BJ (cell line): ENCODE data around the gene LAPTM5. TPM values are rescaled to one million over a fixed set of nuclear protein-coding genes. Genes with fewer than 3 reads are reported as not detected.

Experiments used
- CTCF ChIA-PET: fragments of 350-600 bp; formaldehyde crosslinking; extraction: SDS; loops from one replicate; lab custom pipeline; 2021; ENCODE audit warnings: antibody characterized with exemption, inconsistent platforms; lab: Yijun Ruan, JAX
- POLR2A ChIA-PET: fragments of 300-600 bp; sonication (Branson Sonifier 250); formaldehyde crosslinking; extraction: SDS; loops from one replicate; lab custom pipeline; 2021; ENCODE audit warnings: antibody characterized with exemption; lab: Charles Lee
- DNase-seq: peaks from one replicate; pipeline ENCODE4 v3.0.0-alpha.2; 2011; ENCODE audit warnings: low read depth
- H3K27me3 ChIP-seq: 2 replicates; pipeline ENCODE4 v1.6.0; 2011; ENCODE audit warnings: low read length; ENCODE audit not compliant: control insufficient read depth, insufficient read depth
- H3K36me3 ChIP-seq: 2 replicates; pipeline ENCODE4 v1.5.1; 2011; ENCODE audit warnings: low read length; ENCODE audit not compliant: control insufficient read depth, insufficient read depth
- H3K4me3 ChIP-seq: 2 replicates; pipeline ENCODE4 v1.5.1; 2011; ENCODE audit warnings: low read depth, mild to moderate bottlenecking, control low read depth, low read length
- CTCF ChIP-seq: IDR thresholded peaks from 2 replicates; pipeline ENCODE4 v1.5.1; 2011; ENCODE audit warnings: low read depth, mild to moderate bottlenecking, control low read depth, inconsistent platforms, low read length, moderate library complexity; ENCODE audit not compliant: insufficient read depth
- polyA plus RNA-seq: library from polyadenylated mRNA; depleted of rRNA; stranded (reverse); fragments of >200 nt; gene quantifications from 2 replicates; pipeline ENCODE4 v1.2.3, GENCODE V29; 2011

Gene LAPTM5
- polyA plus RNA-seq, 1 experiment: 2.1 TPM

GRCh38 chr1:30762152-30762929 is 4.8 kb upstream of the LAPTM5 start:
- no peak for DNase-seq
- H3K4me3 ChIP-seq: no peak overlapping the region
- ChIA-PET POLR2A (no interaction called here), CTCF (interaction anchor here (0.8 to 10.3 kb wide), 4 partner anchors 17 to 150 kb away, joined by 3 to 114 read pairs (median 26); no protein-coding TSS in a partner anchor)
- H3K27me3 ChIP-seq: no peaks in the 10 kb centered on the region
- TF ChIP-seq CTCF: no peak
- no peaks in the 10 kb centered on the region for H3K36me3 ChIP-seq

GRCh38 chr1:30761381-30762151 is 4.0 kb upstream of the LAPTM5 start:
- ChIA-PET POLR2A (interaction anchor here (0.7 kb wide), 1 partner anchor 1995 kb away, joined by 3 read pairs; no protein-coding TSS in a partner anchor), CTCF (interaction anchor here (0.6 to 10.3 kb wide), 7 partner anchors 11 to 151 kb away, joined by 3 to 114 read pairs (median 3); no protein-coding TSS in a partner anchor)
- Histone ChIP-seq H3K36me3 (no peaks in the 10 kb centered on the region), H3K4me3 (no peak overlapping the region), H3K27me3 (no peaks in the 10 kb centered on the region)
- TF ChIP-seq CTCF: no peak
- DNase-seq: no peak

- DNase-seq: no peak
Measured at GRCh38 chr1:30760596-30761324, 3.2 kb upstream of the LAPTM5 start.

GRCh38 chr1:30759718-30760281 is 2.2 kb upstream of the LAPTM5 start:
- CTCF ChIA-PET: interaction anchor here (0.7 to 10.3 kb wide), 3 partner anchors 10 to 40 kb away, joined by 3 to 114 read pairs (median 49); no protein-coding TSS in a partner anchor
- POLR2A ChIA-PET: no interaction called here
- Histone ChIP-seq H3K27me3 (no peaks in the 10 kb centered on the region), H3K4me3 (no peak overlapping the region), H3K36me3 (no peaks in the 10 kb centered on the region)
- no peak for TF ChIP-seq CTCF
- no peak for DNase-seq

More at GRCh38 chr1:30760596-30761324, 3.2 kb upstream of the LAPTM5 start:
- no peak overlapping the region for H3K4me3 ChIP-seq
- TF ChIP-seq CTCF: no peak
- POLR2A ChIA-PET: no interaction called here
- H3K36me3 ChIP-seq: no peaks in the 10 kb centered on the region
- CTCF ChIA-PET: interaction anchor here (0.6 to 10.3 kb wide), 7 partner anchors 9 to 152 kb away, joined by 3 to 114 read pairs (median 3); no protein-coding TSS in a partner anchor
- no peaks in the 10 kb centered on the region for H3K27me3 ChIP-seq
